Endothelial cell (in vitro differentiated cells): ENCODE measurements around the gene KIT. TPM values are rescaled to one million over a fixed set of nuclear protein-coding genes. Genes with fewer than 3 reads are reported as not detected.

Experiments
- DNase-seq: peaks from one replicate; pipeline ENCODE4 v3.0.0; 2021; ENCODE audit warnings: low spot score
- H3K27ac Mint-ChIP-seq: one replicate; pipeline ENCODE4 v1.8.0; 2021; ENCODE audit warnings: mixed read lengths, inconsistent platforms; ENCODE audit not compliant: unreplicated experiment
- H3K27me3 Mint-ChIP-seq: one replicate; pipeline ENCODE4 v1.8.0; 2021; ENCODE audit warnings: mild to moderate bottlenecking, moderate library complexity, mixed read lengths, inconsistent platforms; ENCODE audit not compliant: unreplicated experiment
- H3K36me3 Mint-ChIP-seq: one replicate; pipeline ENCODE4 v1.8.0; 2021; ENCODE audit warnings: mild to moderate bottlenecking, low read depth, mixed read lengths, inconsistent platforms; ENCODE audit not compliant: unreplicated experiment
- H3K4me1 Mint-ChIP-seq: one replicate; pipeline ENCODE4 v1.8.0; 2021; ENCODE audit warnings: mild to moderate bottlenecking, mixed read lengths, inconsistent platforms; ENCODE audit not compliant: unreplicated experiment
- H3K4me3 Mint-ChIP-seq: one replicate; pipeline ENCODE4 v1.8.0; 2021; ENCODE audit warnings: mild to moderate bottlenecking, mixed read lengths, inconsistent platforms; ENCODE audit not compliant: unreplicated experiment
- H3K9me3 Mint-ChIP-seq: one replicate; pipeline ENCODE4 v1.8.0; 2021; ENCODE audit warnings: mixed read lengths, inconsistent platforms; ENCODE audit not compliant: unreplicated experiment
- total RNA-seq: library from RNA; stranded (reverse); fragmentation: NEBNext Ultra II Directional; extraction: Animal tissue kit (Norgen Biotek cat#: 25700); gene quantifications from one replicate; pipeline ENCODE4 v1.2.1, GENCODE V29; 2021; ENCODE audit not compliant: unreplicated experiment
- TF ChIP-seq, protein P1 (sequence below): fragments of 200-600 bp; sonication (generic); IDR thresholded peaks from one replicate; pipeline ENCODE4 v1.5.0; 2021; ENCODE audit warnings: antibody characterized with exemption; ENCODE audit not compliant: unreplicated experiment

The KIT gene
- total RNA-seq, 1 donor from 2014 or later, result 49.1 TPM

DNA sequence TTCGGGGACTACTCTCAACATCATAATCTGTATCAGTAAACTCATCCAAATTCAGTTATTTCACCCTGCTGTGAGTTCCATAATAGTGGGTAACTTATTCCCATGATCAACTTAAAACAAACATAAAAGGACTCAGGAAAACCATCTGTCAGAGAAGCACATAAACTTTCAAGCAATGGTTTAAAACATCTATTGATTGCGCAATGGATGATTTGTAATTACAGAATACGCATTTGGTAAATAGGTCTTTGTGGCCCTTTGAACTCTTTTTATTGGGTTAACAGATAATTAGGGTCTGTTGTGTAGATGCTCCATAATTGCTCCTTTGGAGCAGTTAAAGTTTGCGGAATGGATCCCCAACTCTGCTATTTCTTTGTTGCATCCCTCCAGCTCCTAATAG, 115.3 kb downstream of the KIT start:
- Mint-ChIP-seq H3K27me3 (peaks cover 4% of the 10 kb centered on the region), H3K36me3 (peaks cover 6% of the 10 kb centered on the region), H3K27ac (no peak overlapping the region), H3K4me3 (no peak overlapping the region), H3K9me3 (no peaks in the 10 kb centered on the region), H3K4me1 (no peaks in the 10 kb centered on the region)
- DNase-seq, result no peak
- TF ChIP-seq, protein P1, sequence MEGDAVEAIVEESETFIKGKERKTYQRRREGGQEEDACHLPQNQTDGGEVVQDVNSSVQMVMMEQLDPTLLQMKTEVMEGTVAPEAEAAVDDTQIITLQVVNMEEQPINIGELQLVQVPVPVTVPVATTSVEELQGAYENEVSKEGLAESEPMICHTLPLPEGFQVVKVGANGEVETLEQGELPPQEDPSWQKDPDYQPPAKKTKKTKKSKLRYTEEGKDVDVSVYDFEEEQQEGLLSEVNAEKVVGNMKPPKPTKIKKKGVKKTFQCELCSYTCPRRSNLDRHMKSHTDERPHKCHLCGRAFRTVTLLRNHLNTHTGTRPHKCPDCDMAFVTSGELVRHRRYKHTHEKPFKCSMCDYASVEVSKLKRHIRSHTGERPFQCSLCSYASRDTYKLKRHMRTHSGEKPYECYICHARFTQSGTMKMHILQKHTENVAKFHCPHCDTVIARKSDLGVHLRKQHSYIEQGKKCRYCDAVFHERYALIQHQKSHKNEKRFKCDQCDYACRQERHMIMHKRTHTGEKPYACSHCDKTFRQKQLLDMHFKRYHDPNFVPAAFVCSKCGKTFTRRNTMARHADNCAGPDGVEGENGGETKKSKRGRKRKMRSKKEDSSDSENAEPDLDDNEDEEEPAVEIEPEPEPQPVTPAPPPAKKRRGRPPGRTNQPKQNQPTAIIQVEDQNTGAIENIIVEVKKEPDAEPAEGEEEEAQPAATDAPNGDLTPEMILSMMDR, result no peak

DNA sequence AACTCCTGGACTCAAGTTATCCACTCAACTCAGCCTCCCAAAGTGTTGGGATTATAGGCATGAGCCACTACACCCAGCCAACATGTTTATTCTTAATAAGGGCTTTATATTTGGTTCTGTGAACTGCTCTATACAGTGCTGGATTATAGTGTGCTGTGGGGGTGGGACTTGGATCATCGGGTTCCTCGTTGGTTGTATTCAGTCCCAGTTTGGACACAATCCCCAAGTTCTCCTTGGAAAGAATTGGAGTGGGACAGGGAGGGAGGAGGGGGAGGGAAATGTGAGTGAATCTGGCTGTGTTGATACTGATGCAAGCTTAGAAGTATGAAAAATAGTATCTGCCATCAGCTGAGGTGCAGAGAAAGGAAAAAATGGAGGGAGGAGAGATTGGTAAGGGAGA, 121.3 kb downstream of the KIT start:
- peaks cover 4% of the 10 kb centered on the region for H3K27me3 Mint-ChIP-seq
- peaks cover 15% of the 10 kb centered on the region for H3K4me1 Mint-ChIP-seq
- DNase-seq, result no peak
- peaks cover 4% of the 10 kb centered on the region for H3K36me3 Mint-ChIP-seq
- H3K27ac Mint-ChIP-seq, result no peak overlapping the region
- TF ChIP-seq, protein P1, result no peak
- no peak overlapping the region for H3K4me3 Mint-ChIP-seq
- no peaks in the 10 kb centered on the region for H3K9me3 Mint-ChIP-seq

DNA sequence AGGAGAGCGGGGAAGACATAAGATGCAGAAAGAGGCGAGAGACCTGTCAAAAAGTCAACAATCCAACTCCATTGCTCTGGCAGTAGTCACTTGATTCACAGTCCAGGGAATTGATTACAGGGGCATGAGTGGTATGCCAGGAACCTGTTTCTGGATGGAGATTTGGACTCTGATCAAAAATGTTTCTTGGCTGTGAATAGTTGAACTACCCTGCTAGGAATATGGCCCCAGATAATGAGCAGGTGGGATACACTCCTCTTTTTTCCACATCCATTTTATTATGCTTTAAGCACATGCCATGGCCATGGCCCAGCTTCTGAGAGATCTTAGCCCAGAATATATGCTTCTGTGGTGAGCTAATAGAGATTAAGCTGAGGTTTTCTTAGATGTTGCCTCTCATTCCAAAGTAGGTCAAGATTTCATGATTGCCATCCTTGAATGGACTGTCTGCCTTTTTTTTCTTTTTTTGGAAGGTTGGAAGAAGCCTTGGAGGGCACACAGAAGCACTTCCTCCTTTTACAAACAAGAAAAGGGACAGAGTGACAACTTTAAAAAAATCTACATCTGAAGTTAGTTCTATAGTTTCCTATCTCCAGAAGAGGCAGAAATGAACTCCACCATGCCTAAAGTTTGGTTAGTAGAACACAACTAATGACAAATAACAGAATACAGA, 121.9 kb downstream of the KIT start:
- H3K4me3 Mint-ChIP-seq, result no peak overlapping the region

DNA sequence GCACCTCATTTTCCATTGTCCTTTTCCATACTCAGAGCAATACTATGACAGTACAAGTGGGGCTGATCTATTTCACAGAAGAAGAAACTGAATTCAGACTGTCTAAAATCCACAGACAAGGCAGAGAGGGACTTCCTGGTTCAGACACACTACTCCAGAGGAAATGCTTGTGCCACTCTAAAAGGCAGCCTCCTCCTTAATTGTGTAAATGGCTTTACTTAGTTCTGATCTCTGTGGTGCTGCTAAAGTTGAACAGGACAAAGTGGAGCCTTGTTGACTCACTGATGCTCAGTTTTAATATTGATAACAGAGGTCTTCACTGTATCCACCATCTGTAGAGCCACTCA, 122.4 kb downstream of the KIT start:
- Mint-ChIP-seq H3K27ac (no peak overlapping the region), H3K36me3 (no peaks in the 10 kb centered on the region), H3K9me3 (no peaks in the 10 kb centered on the region), H3K27me3 (no peaks in the 10 kb centered on the region), H3K4me1 (peaks cover 19% of the 10 kb centered on the region), H3K4me3 (no peak overlapping the region)
- DNase-seq, result no peak
- TF ChIP-seq, protein P1, result no peak

More for the DNA sequence above, 121.9 kb downstream of the KIT start:
- Mint-ChIP-seq H3K27ac (no peak overlapping the region), H3K9me3 (no peaks in the 10 kb centered on the region), H3K36me3 (peaks cover 4% of the 10 kb centered on the region), H3K4me1 (peaks cover 19% of the 10 kb centered on the region), H3K27me3 (peaks cover 4% of the 10 kb centered on the region)
- TF ChIP-seq, protein P1, result no peak
- DNase-seq, result no peak

DNA sequence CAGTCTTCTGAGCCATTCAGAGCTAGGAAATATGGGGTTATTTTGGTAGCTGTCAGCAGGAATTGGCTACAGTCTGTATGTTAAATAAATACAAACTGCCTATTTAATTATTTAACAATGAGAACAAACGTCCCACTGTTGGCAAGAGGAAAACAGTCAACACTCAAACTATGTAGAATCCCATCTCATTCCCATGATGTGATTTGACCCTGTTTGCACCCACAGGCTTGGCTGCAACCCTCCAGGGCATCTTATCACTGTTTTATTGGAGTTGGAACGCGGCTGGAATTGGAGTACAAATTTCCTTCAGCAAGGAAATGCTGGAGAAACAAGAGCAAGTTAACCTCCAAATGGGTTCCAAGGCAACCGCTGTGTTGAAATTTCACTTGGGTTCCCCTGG, 124.0 kb downstream of the KIT start:
- no peak for DNase-seq
- Mint-ChIP-seq H3K27ac (no peak overlapping the region), H3K9me3 (no peaks in the 10 kb centered on the region), H3K27me3 (no peaks in the 10 kb centered on the region), H3K4me1 (peaks cover 19% of the 10 kb centered on the region), H3K36me3 (no peaks in the 10 kb centered on the region), H3K4me3 (no peak overlapping the region)
- TF ChIP-seq, protein P1, result no peak
